PC-9 (cell line): Measurements from ENCODE around the gene KLHDC4.

ENCODE experiments used
- CTCF ChIP-seq: fragments of 200-600 bp; sonication (generic); conservative IDR thresholded peaks from 2 replicates; pipeline ENCODE4 v1.6.1; 2017; ENCODE audit warnings: mixed run types, antibody characterized with exemption, mild to moderate bottlenecking, moderate library complexity
- EZH2 ChIP-seq: fragments of 200-600 bp; sonication (generic); IDR thresholded peaks from 2 replicates; pipeline ENCODE4 v1.8.0; 2017; ENCODE audit warnings: antibody characterized with exemption, low read depth

GRCh38 chr16:87675111-87675719, 90.6 kb downstream of the KLHDC4 start:
- TF ChIP-seq CTCF (no peak), EZH2 (no peak)
